Right lobe of liver (tissue), 4 donors: Measurements from ENCODE around the gene KL.

ENCODE experiments used
- CTCF ChIP-seq, 4 donors: fragments of 200-600 bp in 3 of 4; fragments of 450-650 bp in 1 of 4; IDR thresholded peaks; one replicate each; pipeline versions ENCODE4 v1.5.1 to v1.8.0; 2016 to 2022; ENCODE audit warnings: antibody characterized with exemption in 4 of 4, mild to moderate bottlenecking in 2 of 4
- POLR2A ChIP-seq: fragments of 450-650 bp; IDR thresholded peaks from one replicate; pipeline ENCODE4 v1.6.1; 2017; ENCODE audit warnings: antibody characterized with exemption, mild to moderate bottlenecking
- donor health status: DM: no; HTN: no; CAD: no.
- donor health status: DM: no; HTN: no; CAD: no.
- donor health status: DM: no; HTN: yes; CAD: no.

GRCh38 chr13:32977321-32977720 lies 38.9 kb upstream of the KL start:
- TF ChIP-seq CTCF (IDR thresholded peaks at IDR 0.05) (no peak), POLR2A (no peak)
